DND-41 (cell line): ENCODE measurements around the gene HOXD10.

ENCODE experiments used
- ATAC-seq: fragments of 200-7000 bp; cut with Tn5 transposase; 3 replicates; pipeline ENCODE4 v1.9.1; 2021; ENCODE audit warnings: low read depth; ENCODE audit not compliant: insufficient read depth
- DNase-seq: peaks from one replicate; pipeline ENCODE4 v3.0.0-alpha.2; 2020
- H2AFZ ChIP-seq: 2 replicates; pipeline ENCODE4 v1.6.0; 2012; ENCODE audit warnings: low read depth, low read length
- H3K27ac ChIP-seq: 2 replicates; pipeline ENCODE4 v1.5.1; 2012; ENCODE audit warnings: low read length, inconsistent platforms
- H3K27me3 ChIP-seq: fragments of 200-600 bp; sonication (generic); 2 replicates; pipeline ENCODE4 v1.6.0; 2012; ENCODE audit warnings: low read length, mild to moderate bottlenecking, inconsistent platforms; ENCODE audit not compliant: insufficient read depth, poor library complexity
- H3K36me3 ChIP-seq: 2 replicates; pipeline ENCODE4 v1.5.1; 2012; ENCODE audit warnings: low read length, inconsistent platforms; ENCODE audit not compliant: insufficient read depth
- H3K4me1 ChIP-seq: 2 replicates; pipeline ENCODE4 v1.5.1; 2012; ENCODE audit warnings: mild to moderate bottlenecking, low read length; ENCODE audit not compliant: insufficient read depth
- H3K4me2 ChIP-seq: 2 replicates; pipeline ENCODE4 v1.6.0; 2012; ENCODE audit warnings: mild to moderate bottlenecking, moderate library complexity, low read length, inconsistent platforms; ENCODE audit not compliant: insufficient read depth
- H3K4me3 ChIP-seq, 2 experiments: fragments of 200-600 bp in 1 of 2; shearing (Covaris generic) in 1 of 2; 2 replicates each; pipeline ENCODE4 v1.5.1; 2012 to 2016; ENCODE audit warnings: inconsistent platforms in 2 of 2, low read length in 2 of 2, mild to moderate bottlenecking in 2 of 2, low read depth in 1 of 2, moderate library complexity in 1 of 2
- H3K79me2 ChIP-seq: 2 replicates; pipeline ENCODE4 v1.6.0; 2012; ENCODE audit warnings: low read length, inconsistent platforms; ENCODE audit not compliant: insufficient read depth
- H3K9ac ChIP-seq: 2 replicates; pipeline ENCODE4 v1.6.0; 2012; ENCODE audit warnings: low read depth, mild to moderate bottlenecking, inconsistent platforms, low read length, moderate library complexity
- H3K9me3 ChIP-seq: 2 replicates; pipeline ENCODE4 v1.5.1; 2012; ENCODE audit warnings: low read length, moderate library complexity, mild to moderate bottlenecking, inconsistent platforms; ENCODE audit not compliant: insufficient read depth, severe bottlenecking
- H4K20me1 ChIP-seq: 2 replicates; pipeline ENCODE4 v1.6.0; 2012; ENCODE audit warnings: low read length; ENCODE audit not compliant: insufficient read depth
- EZH2 ChIP-seq: IDR thresholded peaks from 3 replicates; pipeline ENCODE4 v1.6.1; 2012; ENCODE audit warnings: borderline replicate concordance, low read depth, mild to moderate bottlenecking, moderate library complexity, low read length, inconsistent platforms; ENCODE audit not compliant: severe bottlenecking
- TF ChIP-seq, protein P1 (sequence below): IDR thresholded peaks from 2 replicates; pipeline ENCODE4 v1.5.1; 2012; ENCODE audit warnings: borderline replicate concordance, low read length, moderate library complexity, mild to moderate bottlenecking; ENCODE audit not compliant: poor library complexity, severe bottlenecking; ENCODE audit errors: extremely low read depth

The HOXD10 gene

DNA sequence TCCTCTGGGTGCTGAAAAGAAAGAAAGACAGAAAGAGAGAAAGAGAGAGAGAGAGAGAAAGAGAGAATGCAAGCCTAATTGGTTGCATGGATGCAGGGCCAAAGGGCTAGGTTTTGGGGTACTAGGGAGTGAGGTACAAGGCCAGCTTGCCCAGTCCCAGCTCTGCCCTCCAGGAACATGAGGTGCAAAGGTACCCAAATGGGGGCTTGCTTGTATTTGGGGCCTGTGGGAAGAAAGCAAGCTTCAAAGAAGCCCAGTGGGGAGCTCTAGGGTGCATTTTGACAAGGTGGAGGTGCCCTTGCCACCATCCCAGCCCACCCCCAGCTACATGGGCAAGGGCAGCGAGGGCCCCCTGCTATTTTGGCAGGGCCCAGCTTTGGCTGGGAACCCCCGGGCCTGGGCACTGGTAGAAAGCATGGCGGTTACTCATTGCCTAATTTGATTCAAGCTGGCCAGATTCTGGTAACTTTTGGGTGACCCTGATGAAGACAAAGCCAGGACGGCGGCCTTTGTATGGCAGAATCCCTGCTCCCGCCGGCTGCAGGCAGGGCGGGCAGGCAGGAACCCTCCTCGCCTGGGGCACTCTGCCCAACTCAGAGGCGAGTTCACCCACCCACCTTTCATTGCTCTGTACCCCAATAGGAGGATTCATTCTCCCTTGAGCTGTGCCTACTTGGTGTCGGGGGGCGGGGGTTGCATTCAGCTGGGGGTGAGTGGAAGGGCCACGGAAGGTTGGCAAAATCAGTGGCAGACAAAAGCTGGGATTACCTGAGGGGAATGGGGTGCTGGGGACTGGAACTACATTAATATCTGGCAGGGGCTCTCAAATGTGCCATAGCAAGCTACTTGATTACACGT, 34.2 kb downstream of the HOXD10 start:
- H3K4me3 ChIP-seq, result no peak overlapping the region
- H2AFZ ChIP-seq, result no peak overlapping the region
- H3K9me3 ChIP-seq, result no peaks in the 10 kb centered on the region
- H3K9ac ChIP-seq, result no peak overlapping the region
- TF ChIP-seq, protein P1, sequence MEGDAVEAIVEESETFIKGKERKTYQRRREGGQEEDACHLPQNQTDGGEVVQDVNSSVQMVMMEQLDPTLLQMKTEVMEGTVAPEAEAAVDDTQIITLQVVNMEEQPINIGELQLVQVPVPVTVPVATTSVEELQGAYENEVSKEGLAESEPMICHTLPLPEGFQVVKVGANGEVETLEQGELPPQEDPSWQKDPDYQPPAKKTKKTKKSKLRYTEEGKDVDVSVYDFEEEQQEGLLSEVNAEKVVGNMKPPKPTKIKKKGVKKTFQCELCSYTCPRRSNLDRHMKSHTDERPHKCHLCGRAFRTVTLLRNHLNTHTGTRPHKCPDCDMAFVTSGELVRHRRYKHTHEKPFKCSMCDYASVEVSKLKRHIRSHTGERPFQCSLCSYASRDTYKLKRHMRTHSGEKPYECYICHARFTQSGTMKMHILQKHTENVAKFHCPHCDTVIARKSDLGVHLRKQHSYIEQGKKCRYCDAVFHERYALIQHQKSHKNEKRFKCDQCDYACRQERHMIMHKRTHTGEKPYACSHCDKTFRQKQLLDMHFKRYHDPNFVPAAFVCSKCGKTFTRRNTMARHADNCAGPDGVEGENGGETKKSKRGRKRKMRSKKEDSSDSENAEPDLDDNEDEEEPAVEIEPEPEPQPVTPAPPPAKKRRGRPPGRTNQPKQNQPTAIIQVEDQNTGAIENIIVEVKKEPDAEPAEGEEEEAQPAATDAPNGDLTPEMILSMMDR, result no peak
- no peak for TF ChIP-seq EZH2
- DNase-seq (no peak), ATAC-seq (no peak)
- H3K79me2 ChIP-seq, result no peaks in the 10 kb centered on the region
- no peaks in the 10 kb centered on the region for H4K20me1 ChIP-seq
- peaks cover 4% of the 10 kb centered on the region for H3K27me3 ChIP-seq
- no peaks in the 10 kb centered on the region for H3K36me3 ChIP-seq
- no peak overlapping the region for H3K27ac ChIP-seq
- H3K4me2 ChIP-seq, result no peak overlapping the region
- H3K4me1 ChIP-seq, result no peaks in the 10 kb centered on the region

DNA sequence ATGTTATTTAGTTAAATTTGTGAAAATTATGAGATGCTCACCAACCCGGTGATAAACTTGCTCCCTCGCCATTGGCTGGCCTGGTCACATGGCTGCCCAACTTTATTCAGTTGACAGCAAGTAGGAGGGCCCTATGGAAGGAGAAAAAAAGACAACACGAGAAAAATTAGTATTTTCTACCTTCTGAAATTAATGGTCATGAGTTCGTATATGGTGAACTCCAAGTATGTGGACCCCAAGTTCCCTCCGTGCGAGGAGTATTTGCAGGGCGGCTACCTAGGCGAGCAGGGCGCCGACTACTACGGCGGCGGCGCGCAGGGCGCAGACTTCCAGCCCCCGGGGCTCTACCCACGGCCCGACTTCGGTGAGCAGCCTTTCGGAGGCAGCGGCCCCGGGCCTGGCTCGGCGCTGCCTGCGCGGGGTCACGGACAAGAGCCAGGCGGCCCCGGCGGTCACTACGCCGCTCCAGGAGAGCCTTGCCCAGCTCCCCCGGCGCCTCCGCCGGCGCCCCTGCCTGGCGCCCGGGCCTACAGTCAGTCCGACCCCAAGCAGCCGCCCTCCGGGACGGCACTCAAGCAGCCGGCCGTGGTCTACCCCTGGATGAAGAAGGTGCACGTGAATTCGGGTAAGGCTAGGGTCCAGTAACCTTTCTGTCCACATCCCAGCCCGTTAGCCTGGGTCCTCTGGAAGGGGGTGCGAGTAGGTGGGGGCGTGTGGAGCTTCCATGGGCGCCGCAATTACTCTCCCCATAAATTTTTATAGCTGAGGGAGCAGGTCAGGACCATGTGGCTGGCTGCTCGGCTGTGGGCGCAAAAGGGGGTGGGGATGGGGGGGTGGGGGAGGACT, 35.1 kb downstream of the HOXD10 start, which contains the start of gene HOXD4:
Gene HOXD4, plus strand, starts transcription at position 109 of the 846 bp plus-strand sequence. Its CDS starts 84 bp downstream, at position 193.
- Histone ChIP-seq H3K4me2 (no peak within 1 kb of the TSS), H3K79me2 (no peaks in the 10 kb centered on the region), H3K9me3 (no peaks in the 10 kb centered on the region), H3K9ac (no peak within 1 kb of the TSS), H2AFZ (no peak within 1 kb of the TSS), H3K4me3 (no peak within 1 kb of the TSS), H3K36me3 (no peaks in the 10 kb centered on the region), H3K27ac (no peak within 1 kb of the TSS), H3K27me3 (peaks cover 4% of the 10 kb centered on the region), H3K4me1 (no peaks in the 10 kb centered on the region), H4K20me1 (no peaks in the 10 kb centered on the region)
- no peak for ATAC-seq
- TF ChIP-seq, protein P1, result no peak
- no peak for TF ChIP-seq EZH2
- no peak for DNase-seq

DNA sequence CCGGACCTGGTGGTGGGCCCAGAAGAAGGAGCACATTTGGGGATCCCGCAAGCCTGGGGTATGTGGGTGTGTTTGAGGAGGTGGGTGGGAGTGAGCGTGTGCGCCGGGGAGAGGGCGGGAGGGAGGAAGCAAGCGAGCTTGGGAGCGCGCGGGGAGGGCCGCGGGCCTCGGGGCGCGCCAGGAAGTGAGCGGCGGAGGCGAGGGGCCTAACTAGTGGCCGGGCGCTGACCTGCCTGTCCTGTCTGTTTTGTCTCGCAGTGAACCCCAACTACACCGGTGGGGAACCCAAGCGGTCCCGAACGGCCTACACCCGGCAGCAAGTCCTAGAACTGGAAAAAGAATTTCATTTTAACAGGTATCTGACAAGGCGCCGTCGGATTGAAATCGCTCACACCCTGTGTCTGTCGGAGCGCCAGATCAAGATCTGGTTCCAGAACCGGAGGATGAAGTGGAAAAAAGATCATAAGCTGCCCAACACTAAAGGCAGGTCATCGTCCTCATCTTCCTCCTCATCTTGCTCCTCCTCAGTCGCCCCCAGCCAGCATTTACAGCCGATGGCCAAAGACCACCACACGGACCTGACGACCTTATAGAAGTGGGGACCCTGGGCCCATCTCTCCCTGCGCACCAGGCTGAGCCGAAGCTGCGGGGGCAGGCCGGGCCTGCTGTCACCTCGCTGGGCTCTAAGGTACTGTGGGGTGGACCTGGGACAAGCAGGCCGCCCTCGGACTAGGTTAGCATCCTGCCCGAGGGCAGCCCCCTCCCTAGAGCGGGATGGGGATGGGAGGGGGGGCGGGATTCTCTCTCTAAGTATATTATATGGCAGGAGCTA, 36.0 kb downstream of the HOXD10 start:
- no peak for TF ChIP-seq EZH2
- TF ChIP-seq, protein P1, result no peak
- Histone ChIP-seq H3K36me3 (no peaks in the 10 kb centered on the region), H3K79me2 (no peaks in the 10 kb centered on the region), H3K27ac (no peak overlapping the region), H2AFZ (no peak overlapping the region), H3K4me3 (no peak overlapping the region), H4K20me1 (no peaks in the 10 kb centered on the region), H3K9me3 (no peaks in the 10 kb centered on the region), H3K4me2 (no peak overlapping the region), H3K9ac (no peak overlapping the region), H3K4me1 (no peaks in the 10 kb centered on the region), H3K27me3 (peaks cover 4% of the 10 kb centered on the region)
- no peak for ATAC-seq
- no peak for DNase-seq
